DOHH2 (cell line): ENCODE data around the gene HAPSTR1.

ENCODE experiments used
- H3F3A ChIP-seq: fragments of 200-600 bp; sonication (generic), shearing (Covaris generic); 2 replicates; pipeline ENCODE4 v1.6.0; 2016; ENCODE audit warnings: antibody characterized with exemption, mild to moderate bottlenecking; ENCODE audit not compliant: control insufficient read depth, insufficient read depth
- H3K27ac ChIP-seq: fragments of 200-600 bp; sonication (generic); 2 replicates; pipeline ENCODE4 v1.5.1; 2014; ENCODE audit warnings: low read depth, mild to moderate bottlenecking, low read length, moderate library complexity
- H3K27me3 ChIP-seq: fragments of 200-600 bp; sonication (generic); 2 replicates; pipeline ENCODE4 v1.6.1; 2014; ENCODE audit warnings: mild to moderate bottlenecking, low read length, mixed read lengths; ENCODE audit not compliant: control insufficient read depth
- H3K36me3 ChIP-seq: fragments of 200-600 bp; sonication (generic); 2 replicates; pipeline ENCODE4 v1.6.1; 2014; ENCODE audit warnings: mild to moderate bottlenecking, low read length, moderate library complexity, mixed read lengths; ENCODE audit not compliant: control insufficient read depth
- H3K4me1 ChIP-seq: fragments of 200-600 bp; sonication (generic); 2 replicates; pipeline ENCODE4 v1.6.1; 2014; ENCODE audit warnings: mild to moderate bottlenecking, low read length, mixed read lengths; ENCODE audit not compliant: control insufficient read depth
- H3K4me2 ChIP-seq: fragments of 200-600 bp; sonication (generic); 2 replicates; pipeline ENCODE4 v1.6.0; 2014; ENCODE audit warnings: mild to moderate bottlenecking, low read length, moderate library complexity
- H3K4me3 ChIP-seq: fragments of 200-600 bp; sonication (generic); 2 replicates; pipeline ENCODE4 v1.5.1; 2014; ENCODE audit warnings: mild to moderate bottlenecking, low read length, mixed read lengths
- H3K79me2 ChIP-seq: fragments of 200-600 bp; sonication (generic); 2 replicates; pipeline ENCODE4 v1.6.1; 2014; ENCODE audit warnings: mild to moderate bottlenecking, low read length, mixed read lengths; ENCODE audit not compliant: control insufficient read depth
- H3K9me2 ChIP-seq: fragments of 200-600 bp; sonication (generic); replicated peaks from 2 replicates; pipeline ENCODE4 v1.6.1; 2014; ENCODE audit warnings: mild to moderate bottlenecking, low read length, mixed read lengths; ENCODE audit not compliant: control insufficient read depth
- H3K9me3 ChIP-seq: fragments of 200-600 bp; sonication (generic); 2 replicates; pipeline ENCODE4 v1.6.1; 2014; ENCODE audit warnings: antibody characterized with exemption, low read length, mixed read lengths; ENCODE audit not compliant: control insufficient read depth, insufficient read depth
- H4K20me1 ChIP-seq: fragments of 200-600 bp; sonication (generic); 2 replicates; pipeline ENCODE4 v1.6.0; 2014; ENCODE audit warnings: low read depth, mild to moderate bottlenecking, antibody characterized with exemption, low read length, moderate library complexity; ENCODE audit not compliant: control insufficient read depth, insufficient read depth
- CTCF ChIP-seq: fragments of 200-600 bp; sonication (generic); IDR thresholded peaks from one replicate; pipeline ENCODE4 v1.5.1; 2014; ENCODE audit warnings: antibody characterized with exemption, mild to moderate bottlenecking, low read depth, low read length; ENCODE audit not compliant: poor library complexity, severe bottlenecking
- EZH2phosphoT487 ChIP-seq: fragments of 200-600 bp; sonication (generic); IDR thresholded peaks from 2 replicates; pipeline ENCODE4 v1.6.1; 2017; ENCODE audit warnings: borderline replicate concordance, mild to moderate bottlenecking, antibody characterized with exemption, low read length, moderate library complexity, mixed read lengths

The HAPSTR1 gene

GRCh38 chr16:9138021-9138680, 46.7 kb downstream of the HAPSTR1 start:
- no peak overlapping the region for H3K4me2 ChIP-seq
- no peak for TF ChIP-seq EZH2phosphoT487
- no peak for TF ChIP-seq CTCF
- peaks cover 47% of the 10 kb centered on the region for H3K4me1 ChIP-seq
- no peaks in the 10 kb centered on the region for H3K79me2 ChIP-seq
- peaks cover 10% of the 10 kb centered on the region for H3K27me3 ChIP-seq
- H4K20me1 ChIP-seq, result no peaks in the 10 kb centered on the region
- peaks cover 16% of the 10 kb centered on the region for H3F3A ChIP-seq
- no peaks in the 10 kb centered on the region for H3K36me3 ChIP-seq
- H3K4me3 ChIP-seq, result no peak overlapping the region
- no peaks in the 10 kb centered on the region for H3K9me2 ChIP-seq
- no peak overlapping the region for H3K27ac ChIP-seq
- no peaks in the 10 kb centered on the region for H3K9me3 ChIP-seq

- TF ChIP-seq EZH2phosphoT487 (no peak), CTCF (peak; percentile 97)
- Histone ChIP-seq H3K4me3 (peak overlapping the region; percentile 12), H3F3A (peaks cover 16% of the 10 kb centered on the region), H3K27me3 (peaks cover 10% of the 10 kb centered on the region), H3K9me3 (no peaks in the 10 kb centered on the region), H3K79me2 (no peaks in the 10 kb centered on the region), H3K36me3 (no peaks in the 10 kb centered on the region), H3K4me1 (peaks cover 43% of the 10 kb centered on the region), H3K4me2 (peak overlapping the region; percentile 44), H4K20me1 (no peaks in the 10 kb centered on the region), H3K27ac (no peak overlapping the region), H3K9me2 (no peaks in the 10 kb centered on the region)
Observed at GRCh38 chr16:9138731-9139501, 47.5 kb downstream of the HAPSTR1 start.

- Histone ChIP-seq H3F3A (peaks cover 10% of the 10 kb centered on the region), H3K36me3 (no peaks in the 10 kb centered on the region), H3K27ac (no peak overlapping the region), H3K9me2 (no peaks in the 10 kb centered on the region), H3K4me3 (no peak overlapping the region), H3K79me2 (no peaks in the 10 kb centered on the region), H3K4me2 (peak overlapping the region; percentile 5; the same call in 1 of the 2 replicates), H4K20me1 (no peaks in the 10 kb centered on the region), H3K27me3 (peaks cover 10% of the 10 kb centered on the region), H3K9me3 (no peaks in the 10 kb centered on the region), H3K4me1 (peaks cover 33% of the 10 kb centered on the region)
- no peak for TF ChIP-seq CTCF
- no peak for TF ChIP-seq EZH2phosphoT487
Observed at GRCh38 chr16:9139965-9140364, 48.5 kb downstream of the HAPSTR1 start.
